HepG2 (cell line): ENCODE results near the gene SUSD2. TPM values are rescaled to one million over a fixed set of nuclear protein-coding genes. Genes with fewer than 3 reads are reported as not detected.

Source experiments
- ETV5 ChIP-seq: IDR thresholded peaks from 2 replicates; pipeline ENCODE4 v1.6.1; 2018; ENCODE audit warnings: missing biosample characterization, missing genetic modification reagents, inconsistent platforms, borderline replicate concordance
- HOXD1 ChIP-seq: sonication (generic); formaldehyde crosslinking; IDR thresholded peaks from 2 replicates; pipeline ENCODE4 v1.5.0; 2020; ENCODE audit warnings: missing genetic modification reagents
- IRF2 ChIP-seq: IDR thresholded peaks from 2 replicates; pipeline ENCODE4 v1.6.1; 2018; ENCODE audit warnings: missing genetic modification reagents, missing compliant biosample characterization
- MIXL1 ChIP-seq: IDR thresholded peaks from 2 replicates; pipeline ENCODE4 v1.6.1; 2016
- NFIB ChIP-seq: sonication (generic); formaldehyde crosslinking; IDR thresholded peaks from 2 replicates; pipeline ENCODE4 v1.9.0; 2021; ENCODE audit warnings: missing genetic modification reagents, mild to moderate bottlenecking, borderline replicate concordance
- PAX8 ChIP-seq: sonication (generic); formaldehyde crosslinking; IDR thresholded peaks from 2 replicates; pipeline ENCODE4 v1.8.0; 2022; ENCODE audit warnings: mild to moderate bottlenecking, missing genetic modification reagents, borderline replicate concordance
- ZC3H13 ChIP-seq: sonication (generic); formaldehyde crosslinking; IDR thresholded peaks from 2 replicates; pipeline ENCODE4 v1.8.1; 2023; ENCODE audit warnings: mild to moderate bottlenecking, missing genetic modification reagents, moderate library complexity
- ZFP62 ChIP-seq: sonication (generic); formaldehyde crosslinking; IDR thresholded peaks from 2 replicates; pipeline ENCODE4 v1.4.0; 2020; ENCODE audit warnings: missing genetic modification reagents
- ZNF10 ChIP-seq: sonication (generic); formaldehyde crosslinking; IDR thresholded peaks from 2 replicates; pipeline ENCODE4 v1.4.0; 2020; ENCODE audit warnings: mild to moderate bottlenecking, low read depth, missing genetic modification reagents, borderline replicate concordance
- ZNF20 ChIP-seq: sonication (generic); formaldehyde crosslinking; IDR thresholded peaks from 2 replicates; pipeline ENCODE4 v1.4.0; 2020; ENCODE audit warnings: mild to moderate bottlenecking, moderate library complexity, missing genetic modification reagents
- ZNF225 ChIP-seq: sonication (generic); formaldehyde crosslinking; IDR thresholded peaks from 2 replicates; pipeline ENCODE4 v1.4.0; 2020; ENCODE audit warnings: mild to moderate bottlenecking, missing genetic modification reagents
- ZNF264 ChIP-seq: sonication (generic); formaldehyde crosslinking; IDR thresholded peaks from 2 replicates; pipeline ENCODE4 v1.4.0; 2020; ENCODE audit warnings: missing genetic modification reagents
- ZNF446 ChIP-seq: sonication (generic); formaldehyde crosslinking; IDR thresholded peaks from 2 replicates; pipeline ENCODE4 v1.5.0; 2020; ENCODE audit warnings: mild to moderate bottlenecking, missing genetic modification reagents
- ZNF496 ChIP-seq: sonication (generic); formaldehyde crosslinking; IDR thresholded peaks from 2 replicates; pipeline ENCODE4 v1.8.1; 2023; ENCODE audit warnings: mild to moderate bottlenecking, moderate library complexity, missing genetic modification reagents; ENCODE audit not compliant: insufficient replicate concordance
- ZNF749 ChIP-seq: sonication (generic); formaldehyde crosslinking; IDR thresholded peaks from 2 replicates; pipeline ENCODE4 v1.8.0; 2022; ENCODE audit warnings: mild to moderate bottlenecking, missing genetic modification reagents, moderate library complexity, borderline replicate concordance
- ZSCAN12 ChIP-seq: sonication (generic); formaldehyde crosslinking; IDR thresholded peaks from 2 replicates; pipeline ENCODE4 v1.9.0; 2021; ENCODE audit warnings: mild to moderate bottlenecking, missing genetic modification reagents
- polyA plus RNA-seq, 8 experiments: library from polyadenylated mRNA; depleted of rRNA in 3 of 8; stranded (reverse) in 7 of 8; unstranded in 1 of 8; fragments of >200 nt; fragmentation: Illumina TruSeq in 4 of 8; extraction: Trizol in 4 of 8; gene quantifications; 2 replicates each; pipeline versions ENCODE4 v1.2.1 to v1.2.3, GENCODE V29; 2011 to 2016; ENCODE audit warnings: low read depth in 4 of 8, missing spikeins in 1 of 8, mixed read lengths in 1 of 8; ENCODE audit not compliant: insufficient read depth in 1 of 8
- total RNA-seq, 5 experiments: library from RNA; depleted of rRNA; stranded (reverse); fragments of >200 nt; fragmentation: Illumina TruSeq; extraction: Trizol; gene quantifications; 2 replicates each; pipeline ENCODE4 v1.2.3, GENCODE V29; 2016; ENCODE audit warnings: low read depth in 1 of 5
- TF ChIP-seq, protein P1 (sequence below): IDR thresholded peaks from 2 replicates; pipeline ENCODE4 v1.6.1; 2016; ENCODE audit warnings: mild to moderate bottlenecking
- TF ChIP-seq, protein P2 (sequence below): sonication (generic); formaldehyde crosslinking; IDR thresholded peaks from 2 replicates; pipeline ENCODE4 v1.8.0; 2022; ENCODE audit warnings: missing genetic modification reagents, mild to moderate bottlenecking, moderate library complexity, borderline replicate concordance
- TF ChIP-seq, protein P3 (sequence below): sonication (generic); formaldehyde crosslinking; IDR thresholded peaks from 2 replicates; pipeline ENCODE4 v1.8.0; 2022; ENCODE audit warnings: mild to moderate bottlenecking, missing genetic modification reagents; ENCODE audit not compliant: insufficient replicate concordance
- TF ChIP-seq, protein P4 (sequence below): sonication (generic); formaldehyde crosslinking; IDR thresholded peaks from 2 replicates; pipeline ENCODE4 v1.5.1; 2020; ENCODE audit warnings: mild to moderate bottlenecking, missing genetic modification reagents, moderate library complexity

SUSD2 gene
- total and polyA plus RNA-seq, 2 of the 13 experiments (the other 11 are each of a cell fraction or from before 2014, with no cell fraction given): 2.1 to 11.0 TPM

DNA sequence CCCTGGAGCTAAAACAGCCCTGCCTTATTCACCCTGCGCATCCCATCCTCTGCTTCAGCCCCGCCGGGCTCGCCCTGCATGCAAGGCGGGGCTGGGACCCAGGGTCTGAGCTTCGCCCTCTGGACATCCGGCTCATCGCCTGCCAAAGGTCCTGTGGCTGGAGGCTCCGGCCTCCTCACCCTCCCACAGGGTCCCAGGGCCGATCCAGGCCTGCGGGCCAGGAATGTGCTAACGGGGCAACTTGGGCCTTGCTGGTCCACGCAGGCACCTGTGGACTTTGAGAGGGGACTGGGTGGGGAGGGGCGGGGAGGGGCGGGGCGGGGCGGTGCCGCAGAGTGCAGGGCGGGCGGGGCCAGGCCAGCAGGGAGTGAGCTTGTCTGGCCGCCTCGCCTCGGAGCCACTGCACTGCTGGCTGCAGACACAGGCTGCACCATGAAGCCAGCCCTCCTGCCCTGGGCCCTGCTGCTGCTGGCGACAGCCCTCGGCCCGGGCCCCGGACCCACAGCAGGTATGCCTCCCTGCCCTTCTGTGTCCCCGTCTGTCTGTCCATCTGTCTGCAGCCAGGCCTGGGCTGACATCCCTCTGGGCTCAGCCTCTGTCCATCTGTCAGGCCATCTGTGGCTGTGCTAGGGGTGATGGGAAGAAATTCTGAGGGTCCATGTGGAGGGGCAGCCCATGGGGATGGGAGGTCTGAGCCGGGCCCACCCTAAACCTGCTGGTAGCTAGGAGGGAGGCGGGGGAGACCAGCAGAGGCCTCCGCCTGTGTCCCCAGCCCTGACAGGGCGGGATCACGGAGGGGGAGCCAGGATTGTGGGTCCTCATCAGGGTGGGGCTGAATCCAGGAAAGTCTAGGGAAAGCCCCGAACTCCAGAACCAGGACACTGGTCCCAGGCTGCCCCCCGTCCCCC is at the start of gene SUSD2 (continued):
- TF ChIP-seq, protein P1, sequence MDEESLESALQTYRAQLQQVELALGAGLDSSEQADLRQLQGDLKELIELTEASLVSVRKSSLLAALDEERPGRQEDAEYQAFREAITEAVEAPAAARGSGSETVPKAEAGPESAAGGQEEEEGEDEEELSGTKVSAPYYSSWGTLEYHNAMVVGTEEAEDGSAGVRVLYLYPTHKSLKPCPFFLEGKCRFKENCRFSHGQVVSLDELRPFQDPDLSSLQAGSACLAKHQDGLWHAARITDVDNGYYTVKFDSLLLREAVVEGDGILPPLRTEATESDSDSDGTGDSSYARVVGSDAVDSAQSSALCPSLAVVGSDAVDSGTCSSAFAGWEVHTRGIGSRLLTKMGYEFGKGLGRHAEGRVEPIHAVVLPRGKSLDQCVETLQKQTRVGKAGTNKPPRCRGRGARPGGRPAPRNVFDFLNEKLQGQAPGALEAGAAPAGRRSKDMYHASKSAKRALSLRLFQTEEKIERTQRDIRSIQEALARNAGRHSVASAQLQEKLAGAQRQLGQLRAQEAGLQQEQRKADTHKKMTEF: no peak
- TF ChIP-seq, protein P2, sequence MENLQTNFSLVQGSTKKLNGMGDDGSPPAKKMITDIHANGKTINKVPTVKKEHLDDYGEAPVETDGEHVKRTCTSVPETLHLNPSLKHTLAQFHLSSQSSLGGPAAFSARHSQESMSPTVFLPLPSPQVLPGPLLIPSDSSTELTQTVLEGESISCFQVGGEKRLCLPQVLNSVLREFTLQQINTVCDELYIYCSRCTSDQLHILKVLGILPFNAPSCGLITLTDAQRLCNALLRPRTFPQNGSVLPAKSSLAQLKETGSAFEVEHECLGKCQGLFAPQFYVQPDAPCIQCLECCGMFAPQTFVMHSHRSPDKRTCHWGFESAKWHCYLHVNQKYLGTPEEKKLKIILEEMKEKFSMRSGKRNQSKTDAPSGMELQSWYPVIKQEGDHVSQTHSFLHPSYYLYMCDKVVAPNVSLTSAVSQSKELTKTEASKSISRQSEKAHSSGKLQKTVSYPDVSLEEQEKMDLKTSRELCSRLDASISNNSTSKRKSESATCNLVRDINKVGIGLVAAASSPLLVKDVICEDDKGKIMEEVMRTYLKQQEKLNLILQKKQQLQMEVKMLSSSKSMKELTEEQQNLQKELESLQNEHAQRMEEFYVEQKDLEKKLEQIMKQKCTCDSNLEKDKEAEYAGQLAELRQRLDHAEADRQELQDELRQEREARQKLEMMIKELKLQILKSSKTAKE (CRISPR knock-in tag): no peak
- TF ChIP-seq ZNF264 (CRISPR knock-in tag) (peak; percentile 22; the same call in 1 of the 2 replicates), ZNF20 (CRISPR knock-in tag) (no peak), HOXD1 (CRISPR knock-in tag) (0 out of 2 replicates have a peak, but pooled peaks have one; percentile 36), ZNF446 (CRISPR knock-in tag) (no peak), ZNF496 (CRISPR knock-in tag) (no peak), ZNF10 (CRISPR knock-in tag) (no peak), ZC3H13 (no peak), ZNF749 (CRISPR knock-in tag) (no peak), ZFP62 (CRISPR knock-in tag) (no peak), ZSCAN12 (CRISPR knock-in tag) (no peak), IRF2 (CRISPR knock-in tag) (no peak), ZNF225 (CRISPR knock-in tag) (peak; percentile 40; the same call in 1 of the 2 replicates), ETV5 (CRISPR knock-in tag) (peak; percentile 77), PAX8 (CRISPR knock-in tag) (no peak), NFIB (CRISPR knock-in tag) (no peak), MIXL1 (CRISPR knock-in tag) (no peak)
- TF ChIP-seq, protein P3, sequence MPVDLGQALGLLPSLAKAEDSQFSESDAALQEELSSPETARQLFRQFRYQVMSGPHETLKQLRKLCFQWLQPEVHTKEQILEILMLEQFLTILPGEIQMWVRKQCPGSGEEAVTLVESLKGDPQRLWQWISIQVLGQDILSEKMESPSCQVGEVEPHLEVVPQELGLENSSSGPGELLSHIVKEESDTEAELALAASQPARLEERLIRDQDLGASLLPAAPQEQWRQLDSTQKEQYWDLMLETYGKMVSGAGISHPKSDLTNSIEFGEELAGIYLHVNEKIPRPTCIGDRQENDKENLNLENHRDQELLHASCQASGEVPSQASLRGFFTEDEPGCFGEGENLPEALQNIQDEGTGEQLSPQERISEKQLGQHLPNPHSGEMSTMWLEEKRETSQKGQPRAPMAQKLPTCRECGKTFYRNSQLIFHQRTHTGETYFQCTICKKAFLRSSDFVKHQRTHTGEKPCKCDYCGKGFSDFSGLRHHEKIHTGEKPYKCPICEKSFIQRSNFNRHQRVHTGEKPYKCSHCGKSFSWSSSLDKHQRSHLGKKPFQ (CRISPR knock-in tag): no peak
- TF ChIP-seq, protein P4, sequence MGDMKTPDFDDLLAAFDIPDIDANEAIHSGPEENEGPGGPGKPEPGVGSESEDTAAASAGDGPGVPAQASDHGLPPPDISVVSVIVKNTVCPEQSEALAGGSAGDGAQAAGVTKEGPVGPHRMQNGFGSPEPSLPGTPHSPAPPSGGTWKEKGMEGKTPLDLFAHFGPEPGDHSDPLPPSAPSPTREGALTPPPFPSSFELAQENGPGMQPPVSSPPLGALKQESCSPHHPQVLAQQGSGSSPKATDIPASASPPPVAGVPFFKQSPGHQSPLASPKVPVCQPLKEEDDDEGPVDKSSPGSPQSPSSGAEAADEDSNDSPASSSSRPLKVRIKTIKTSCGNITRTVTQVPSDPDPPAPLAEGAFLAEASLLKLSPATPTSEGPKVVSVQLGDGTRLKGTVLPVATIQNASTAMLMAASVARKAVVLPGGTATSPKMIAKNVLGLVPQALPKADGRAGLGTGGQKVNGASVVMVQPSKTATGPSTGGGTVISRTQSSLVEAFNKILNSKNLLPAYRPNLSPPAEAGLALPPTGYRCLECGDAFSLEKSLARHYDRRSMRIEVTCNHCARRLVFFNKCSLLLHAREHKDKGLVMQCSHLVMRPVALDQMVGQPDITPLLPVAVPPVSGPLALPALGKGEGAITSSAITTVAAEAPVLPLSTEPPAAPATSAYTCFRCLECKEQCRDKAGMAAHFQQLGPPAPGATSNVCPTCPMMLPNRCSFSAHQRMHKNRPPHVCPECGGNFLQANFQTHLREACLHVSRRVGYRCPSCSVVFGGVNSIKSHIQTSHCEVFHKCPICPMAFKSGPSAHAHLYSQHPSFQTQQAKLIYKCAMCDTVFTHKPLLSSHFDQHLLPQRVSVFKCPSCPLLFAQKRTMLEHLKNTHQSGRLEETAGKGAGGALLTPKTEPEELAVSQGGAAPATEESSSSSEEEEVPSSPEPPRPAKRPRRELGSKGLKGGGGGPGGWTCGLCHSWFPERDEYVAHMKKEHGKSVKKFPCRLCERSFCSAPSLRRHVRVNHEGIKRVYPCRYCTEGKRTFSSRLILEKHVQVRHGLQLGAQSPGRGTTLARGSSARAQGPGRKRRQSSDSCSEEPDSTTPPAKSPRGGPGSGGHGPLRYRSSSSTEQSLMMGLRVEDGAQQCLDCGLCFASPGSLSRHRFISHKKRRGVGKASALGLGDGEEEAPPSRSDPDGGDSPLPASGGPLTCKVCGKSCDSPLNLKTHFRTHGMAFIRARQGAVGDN (CRISPR knock-in tag): peak; percentile 81
